ENCODE results near the gene SCN2A. TPM values are rescaled to one million over a fixed set of nuclear protein-coding genes. Genes with fewer than 3 reads are reported as not detected.

The SCN2A gene
- total and polyA plus RNA-seq, 9 of the 15 experiments (the other 6 are each of a cell fraction or from before 2014, with no cell fraction given) = 0.08 to 0.69 (median 0.31) TPM; not detected in 1

- in situ Hi-C loops (cut with MboI) (no loop called here), intact Hi-C loops (cut with micrococcal nuclease) (loop anchor here (2.0 kb wide), 1 partner anchor 213 kb away; no protein-coding TSS in a partner anchor)
- no peak for FAIRE-seq
- no TSS peak for BruUV-seq (replicated peaks)
- TF ChIP-seq, protein P1, sequence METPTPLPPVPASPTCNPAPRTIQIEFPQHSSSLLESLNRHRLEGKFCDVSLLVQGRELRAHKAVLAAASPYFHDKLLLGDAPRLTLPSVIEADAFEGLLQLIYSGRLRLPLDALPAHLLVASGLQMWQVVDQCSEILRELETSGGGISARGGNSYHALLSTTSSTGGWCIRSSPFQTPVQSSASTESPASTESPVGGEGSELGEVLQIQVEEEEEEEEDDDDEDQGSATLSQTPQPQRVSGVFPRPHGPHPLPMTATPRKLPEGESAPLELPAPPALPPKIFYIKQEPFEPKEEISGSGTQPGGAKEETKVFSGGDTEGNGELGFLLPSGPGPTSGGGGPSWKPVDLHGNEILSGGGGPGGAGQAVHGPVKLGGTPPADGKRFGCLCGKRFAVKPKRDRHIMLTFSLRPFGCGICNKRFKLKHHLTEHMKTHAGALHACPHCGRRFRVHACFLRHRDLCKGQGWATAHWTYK (CRISPR knock-in tag; IDR thresholded peaks at IDR 0.05) = no peak
- TF ChIP-seq DMBX1 (CRISPR knock-in tag; IDR thresholded peaks at IDR 0.05; ENCODE audit: borderline replicate concordance) (no peak), SLC30A9 (CRISPR knock-in tag; IDR thresholded peaks at IDR 0.05) (no peak), ZNF408 (CRISPR knock-in tag; IDR thresholded peaks at IDR 0.05; ENCODE audit: low read depth) (no peak), YBX1 (IDR thresholded peaks at IDR 0.05) (no peak), ETV1 (tag; conservative IDR thresholded peaks at IDR 0.05; ENCODE audit: low read depth) (no peak), RAD51 (IDR thresholded peaks at IDR 0.05; ENCODE audit: borderline replicate concordance, low read depth) (no peak), POLR3G (IDR thresholded peaks at IDR 0.05; ENCODE audit: extremely low read depth, insufficient read length, insufficient replicate concordance) (no peak), HSF4 (CRISPR knock-in tag; IDR thresholded peaks at IDR 0.05; ENCODE audit: borderline replicate concordance) (no peak), RBM25 (IDR thresholded peaks at IDR 0.05; ENCODE audit: low read depth, low read length, severe bottlenecking) (no peak), JUN (IDR thresholded peaks at IDR 0.05; ENCODE audit: borderline replicate concordance, low read depth, low read length) (no peak), JUN (CRISPR knock-in tag; IDR thresholded peaks at IDR 0.05; ENCODE audit: borderline replicate concordance) (no peak), MED1 (CRISPR knock-in tag; IDR thresholded peaks at IDR 0.05; ENCODE audit: borderline replicate concordance) (no peak), SMAD3 (CRISPR knock-in tag; conservative IDR thresholded peaks at IDR 0.05) (no peak), THRB (CRISPR knock-in tag; conservative IDR thresholded peaks at IDR 0.05) (no peak), CHCHD3 (CRISPR knock-in tag; IDR thresholded peaks at IDR 0.05) (no peak)
- TF ChIP-seq, protein P2, sequence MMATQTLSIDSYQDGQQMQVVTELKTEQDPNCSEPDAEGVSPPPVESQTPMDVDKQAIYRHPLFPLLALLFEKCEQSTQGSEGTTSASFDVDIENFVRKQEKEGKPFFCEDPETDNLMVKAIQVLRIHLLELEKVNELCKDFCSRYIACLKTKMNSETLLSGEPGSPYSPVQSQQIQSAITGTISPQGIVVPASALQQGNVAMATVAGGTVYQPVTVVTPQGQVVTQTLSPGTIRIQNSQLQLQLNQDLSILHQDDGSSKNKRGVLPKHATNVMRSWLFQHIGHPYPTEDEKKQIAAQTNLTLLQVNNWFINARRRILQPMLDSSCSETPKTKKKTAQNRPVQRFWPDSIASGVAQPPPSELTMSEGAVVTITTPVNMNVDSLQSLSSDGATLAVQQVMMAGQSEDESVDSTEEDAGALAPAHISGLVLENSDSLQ (IDR thresholded peaks at IDR 0.05) = no peak
- ATAC-seq = no peak
- Histone ChIP-seq H3K27me3 (ENCODE audit: control insufficient read depth in 2 of 2, insufficient read depth in 2 of 2, low read length in 2 of 2) (no peaks in the 10 kb centered on the region), H3K27ac (ENCODE audit: extremely low read depth, low read depth, low read length) (no peak overlapping the region), H3K4me2 (ENCODE audit: insufficient read depth, low read length) (no peak overlapping the region), H2AFZ (ENCODE audit: low read depth, low read length) (no peak overlapping the region), H3K9ac (ENCODE audit: insufficient read depth in 1 of 2, low read depth in 2 of 2, low read length in 2 of 2) (no peak overlapping the region), H3K36me3 (ENCODE audit: control insufficient read depth, insufficient read depth, low read length) (no peaks in the 10 kb centered on the region), H3K9me3 (replicated peaks; ENCODE audit: control insufficient read depth, insufficient read depth, low read depth, low read length) (no peaks in the 10 kb centered on the region), H3K79me2 (ENCODE audit: control insufficient read depth, insufficient read depth, low read length) (no peaks in the 10 kb centered on the region), H4K20me1 (replicated peaks; ENCODE audit: control insufficient read depth, insufficient read depth, low read length) (no peaks in the 10 kb centered on the region), H3K9me1 (ENCODE audit: control insufficient read depth, insufficient read depth, low read length) (no peaks in the 10 kb centered on the region), H3K4me1 (replicated peaks in 1 of 2; ENCODE audit: control insufficient read depth in 2 of 2, insufficient read depth in 2 of 2, low read length in 2 of 2) (no peaks in the 10 kb centered on the region), H3K4me3 (no peak overlapping the region)
- CTCF ChIA-PET (ENCODE audit: low intra/inter-chr PET ratio) = no interaction called here
- 6% methylated on average over 2 of the region's 2 CpGs for WGBS (ENCODE audit: insufficient coverage, low coverage, missing lambda C conversion rate)
- DNase-seq (ENCODE audit: extremely low read depth in 1 of 4, low spot score in 3 of 4) = no peak
- POLR2A ChIA-PET = no interaction called here
Observed at GRCh38 chr2:165205865-165206264, 33.3 kb upstream of the SCN2A start.
